Liver (tissue), 9 donors: ENCODE results near the gene UAP1. TPM values are rescaled to one million over a fixed set of nuclear protein-coding genes. Genes with fewer than 3 reads are reported as not detected.
A peak's percentile ranks its signal among the peaks of the same experiment; 100 is the strongest.

ENCODE experiments used
- DNase-seq: peaks from one replicate; pipeline ENCODE4 v3.0.0-alpha.2; 2017; ENCODE audit warnings: low spot score
- H3K27ac ChIP-seq, 2 donors: one replicate each; pipeline ENCODE4 v1.7.0; 2013; ENCODE audit warnings: inconsistent platforms in 2 of 2, low read length in 2 of 2, control low read depth in 1 of 2, low read depth in 1 of 2, mild to moderate bottlenecking in 1 of 2
- H3K27me3 ChIP-seq, 4 donors: one replicate each; pipeline versions ENCODE4 v1.6.1 to v1.7.0; 2013; ENCODE audit warnings: low read length in 3 of 4, inconsistent platforms in 1 of 4, mild to moderate bottlenecking in 1 of 4, moderate library complexity in 1 of 4; ENCODE audit not compliant: control insufficient read depth in 4 of 4, insufficient read depth in 4 of 4
- H3K36me3 ChIP-seq, 4 donors: one replicate each; pipeline versions ENCODE4 v1.6.1 to v1.7.0; 2013; ENCODE audit warnings: low read length in 3 of 4, mild to moderate bottlenecking in 3 of 4, low read depth in 1 of 4, moderate library complexity in 1 of 4; ENCODE audit not compliant: control insufficient read depth in 4 of 4, insufficient read depth in 3 of 4
- H3K4me1 ChIP-seq, 4 donors: one replicate each; pipeline versions ENCODE4 v1.6.1 to v1.7.0; 2013; ENCODE audit warnings: low read length in 3 of 4, mild to moderate bottlenecking in 3 of 4, moderate library complexity in 1 of 4; ENCODE audit not compliant: control insufficient read depth in 4 of 4, insufficient read depth in 4 of 4
- H3K4me3 ChIP-seq, 3 donors: one replicate each; pipeline versions ENCODE4 v1.6.1 to v1.7.0; 2013; ENCODE audit warnings: low read length in 3 of 3, control low read depth in 1 of 3, low read depth in 1 of 3, mild to moderate bottlenecking in 1 of 3
- H3K9ac ChIP-seq, 2 donors: one replicate each; pipeline ENCODE4 v1.7.0; 2013; ENCODE audit warnings: low read length in 2 of 2, mild to moderate bottlenecking in 2 of 2, moderate library complexity in 2 of 2, control low read depth in 1 of 2, low read depth in 1 of 2
- H3K9me3 ChIP-seq, 4 donors: one replicate each; pipeline versions ENCODE4 v1.6.1 to v1.7.0; 2013; ENCODE audit warnings: low read length in 3 of 4; ENCODE audit not compliant: control insufficient read depth in 4 of 4
- ATF3 ChIP-seq: IDR thresholded peaks from 2 replicates; pipeline ENCODE4 v1.6.1; 2016; ENCODE audit warnings: antibody characterized with exemption
- FOXA2 ChIP-seq: IDR thresholded peaks from 2 replicates; pipeline ENCODE4 v1.6.1; 2016; ENCODE audit warnings: antibody characterized with exemption
- HNF4A ChIP-seq, 2 donors: conservative IDR thresholded peaks; 2 replicates each; pipeline ENCODE4 v1.6.1; 2016; ENCODE audit warnings: antibody characterized with exemption in 2 of 2, mild to moderate bottlenecking in 2 of 2
- JUND ChIP-seq, 2 donors: IDR thresholded peaks; 2 replicates each; pipeline ENCODE4 v1.6.1; 2016; ENCODE audit warnings: antibody characterized with exemption in 2 of 2
- RAD21 ChIP-seq, 2 donors: IDR thresholded peaks; 2 replicates each; pipeline ENCODE4 v1.6.1; 2016; ENCODE audit warnings: antibody characterized with exemption in 2 of 2, mild to moderate bottlenecking in 2 of 2
- SP1 ChIP-seq: IDR thresholded peaks from 2 replicates; pipeline ENCODE4 v1.6.1; 2018; ENCODE audit warnings: antibody characterized with exemption, mild to moderate bottlenecking
- TAF1 ChIP-seq: conservative IDR thresholded peaks from 2 replicates; pipeline ENCODE4 v1.6.1; 2016; ENCODE audit warnings: antibody characterized with exemption, mild to moderate bottlenecking
- YY1 ChIP-seq: IDR thresholded peaks from 2 replicates; pipeline ENCODE4 v1.6.1; 2016; ENCODE audit warnings: antibody characterized with exemption, mild to moderate bottlenecking
- WGBS: extraction: QIAGEN DNeasy Blood & Tissue Kit; methylation state at CpG from one replicate; pipeline ENCODE4 v1.1.7; 2013; 5-methylcytosine and 5-hydroxymethylcytosine counted together
- polyA plus RNA-seq, 2 donors: library from polyadenylated mRNA; stranded (reverse) in 1 of 2; unstranded in 1 of 2; fragments of 200-250 nt in 1 of 2; fragments of >200 nt in 1 of 2; fragmentation: Nextera tagmentation in 1 of 2; extraction: Ambion mirVana in 1 of 2; gene quantifications; one replicate each; pipeline versions ENCODE4 v1.2.1 to v1.2.3, GENCODE V29; 2013 to 2015
- total RNA-seq, 2 donors: library from RNA; depleted of rRNA; stranded (reverse); fragments of >200 nt; gene quantifications; one replicate each; pipeline ENCODE4 v1.2.3, GENCODE V29; 2014
- TF ChIP-seq, protein P1 (sequence below): IDR thresholded peaks from 2 replicates; pipeline ENCODE4 v1.6.1; 2016; ENCODE audit warnings: antibody characterized with exemption, mild to moderate bottlenecking
- donor health status: healthy.
- donor health status: healthy.
- donor health status: healthy.
- donor health status: healthy.
- donor health status: healthy.

The UAP1 gene
- total and polyA plus RNA-seq, 4 donors: 28.9 to 120 (median 51.7) TPM

DNA sequence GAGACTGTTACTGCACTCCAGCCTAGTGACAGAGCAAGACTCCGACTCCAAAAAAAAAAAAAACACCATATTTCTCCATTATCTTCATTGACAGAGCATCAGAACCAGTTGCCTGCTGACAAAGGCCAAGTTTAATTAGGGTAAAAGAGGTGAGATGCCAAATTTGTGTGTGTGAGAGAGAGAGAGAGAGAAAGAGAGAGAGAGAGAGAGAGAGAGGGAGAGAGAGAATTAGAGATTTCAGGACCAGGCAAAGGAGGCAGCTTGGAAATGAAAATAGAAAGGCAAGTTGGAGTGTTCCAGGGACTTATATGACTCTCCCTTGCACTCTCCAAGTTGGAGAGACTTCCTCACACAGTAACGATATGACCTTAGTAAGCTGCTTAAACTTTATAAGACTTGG, 24.3 kb upstream of the UAP1 start:
- H3K4me3 ChIP-seq: no peak overlapping the region
- no peaks in the 10 kb centered on the region for H3K9me3 ChIP-seq
- H3K36me3 ChIP-seq: no peaks in the 10 kb centered on the region
- no peak overlapping the region for H3K9ac ChIP-seq
- no peaks in the 10 kb centered on the region for H3K4me1 ChIP-seq
- no peak for DNase-seq
- TF ChIP-seq TAF1 (no peak), SP1 (no peak)
- WGBS: 89% methylated on average over 2 of the region's 2 CpGs
- no peaks in the 10 kb centered on the region for H3K27me3 ChIP-seq
- H3K27ac ChIP-seq: no peak overlapping the region

DNA sequence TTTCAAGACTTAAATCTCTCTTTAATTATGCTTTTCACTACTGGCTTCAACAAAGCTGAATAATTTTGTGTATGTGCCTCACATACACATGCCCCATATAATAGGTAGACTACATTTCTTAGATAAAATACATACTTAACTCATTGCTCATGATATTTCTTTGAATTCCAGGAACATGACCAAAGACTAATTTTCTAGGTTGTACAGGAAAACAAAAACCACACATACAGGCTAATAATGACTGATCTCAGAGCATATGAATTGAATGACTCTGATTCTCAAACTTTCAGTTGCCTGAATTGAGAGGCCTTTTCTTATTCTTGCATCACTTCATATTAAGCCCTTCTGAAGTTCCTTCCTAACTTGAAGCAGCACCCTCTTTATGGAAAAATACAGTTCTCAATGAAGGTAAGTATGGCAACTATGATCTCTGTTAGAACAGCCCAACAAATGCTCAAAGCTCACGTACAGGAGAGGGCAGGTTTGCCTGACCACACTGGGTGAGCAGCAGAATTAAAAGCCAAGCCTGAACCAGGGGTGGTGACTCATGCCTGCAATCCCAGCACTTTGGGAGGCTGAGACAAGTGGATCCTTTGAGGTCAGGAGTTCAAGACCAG, 22.6 kb upstream of the UAP1 start:
- DNase-seq: no peak
- H3K27me3 ChIP-seq: no peaks in the 10 kb centered on the region
- peaks cover 0 to 1% (median 0%) of the 10 kb centered on the region in 4 donors for H3K9me3 ChIP-seq
- TF ChIP-seq FOXA2: no peak
- TF ChIP-seq TAF1: no peak
- TF ChIP-seq JUND (IDR thresholded peaks at IDR 0.05): no peak
- no peak overlapping the region for H3K27ac ChIP-seq
- no peaks in the 10 kb centered on the region for H3K4me1 ChIP-seq
- WGBS: 91% methylated on average over 1 of the region's 1 CpG
- H3K9ac ChIP-seq: no peak overlapping the region
- H3K36me3 ChIP-seq: no peaks in the 10 kb centered on the region
- H3K4me3 ChIP-seq: no peak overlapping the region

- H3K36me3 ChIP-seq: no peaks in the 10 kb centered on the region
- no peaks in the 10 kb centered on the region for H3K27me3 ChIP-seq
- H3K4me3 ChIP-seq: no peak overlapping the region
- no peak overlapping the region for H3K9ac ChIP-seq
- DNase-seq: no peak
- WGBS: 72% methylated on average over 5 of the region's 5 CpGs
- H3K27ac ChIP-seq: no peak overlapping the region
- TF ChIP-seq HNF4A (conservative IDR thresholded peaks at IDR 0.05) (peak in 1 of 2 donors; percentile 27), ATF3 (no peak)
- H3K9me3 ChIP-seq: peaks cover 0 to 1% (median 0%) of the 10 kb centered on the region in 4 donors
- H3K4me1 ChIP-seq: no peaks in the 10 kb centered on the region
Observed at GRCh38 chr1:162541619-162542141, 19.8 kb upstream of the UAP1 start.

DNA sequence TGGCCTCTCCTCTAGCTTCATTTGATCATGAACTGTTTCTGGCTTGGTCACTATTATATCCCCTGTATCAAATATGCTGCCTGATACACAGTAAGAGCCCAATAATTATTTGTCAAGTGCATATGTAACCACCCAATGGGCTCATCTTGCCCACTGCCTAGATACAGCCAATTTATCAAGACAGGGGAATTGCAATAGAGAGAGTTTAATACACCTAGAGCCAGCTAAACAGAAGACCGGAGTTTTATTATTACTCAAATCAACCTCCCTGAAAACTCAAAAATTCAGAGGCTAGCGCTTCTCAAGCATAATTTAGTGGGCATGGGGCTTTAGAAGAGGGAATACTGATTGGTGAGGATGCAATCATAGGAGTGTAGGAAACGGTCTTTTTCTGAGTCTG, 18.3 kb upstream of the UAP1 start:
- Histone ChIP-seq H3K27ac (no peak overlapping the region), H3K27me3 (no peaks in the 10 kb centered on the region), H3K9me3 (peaks cover 0 to 1% (median 0%) of the 10 kb centered on the region in 4 donors), H3K4me3 (no peak overlapping the region), H3K36me3 (no peaks in the 10 kb centered on the region), H3K4me1 (no peaks in the 10 kb centered on the region), H3K9ac (no peak overlapping the region)
- DNase-seq: no peak
- WGBS: 96% methylated on average over 3 of the region's 3 CpGs
- TF ChIP-seq, protein P1, sequence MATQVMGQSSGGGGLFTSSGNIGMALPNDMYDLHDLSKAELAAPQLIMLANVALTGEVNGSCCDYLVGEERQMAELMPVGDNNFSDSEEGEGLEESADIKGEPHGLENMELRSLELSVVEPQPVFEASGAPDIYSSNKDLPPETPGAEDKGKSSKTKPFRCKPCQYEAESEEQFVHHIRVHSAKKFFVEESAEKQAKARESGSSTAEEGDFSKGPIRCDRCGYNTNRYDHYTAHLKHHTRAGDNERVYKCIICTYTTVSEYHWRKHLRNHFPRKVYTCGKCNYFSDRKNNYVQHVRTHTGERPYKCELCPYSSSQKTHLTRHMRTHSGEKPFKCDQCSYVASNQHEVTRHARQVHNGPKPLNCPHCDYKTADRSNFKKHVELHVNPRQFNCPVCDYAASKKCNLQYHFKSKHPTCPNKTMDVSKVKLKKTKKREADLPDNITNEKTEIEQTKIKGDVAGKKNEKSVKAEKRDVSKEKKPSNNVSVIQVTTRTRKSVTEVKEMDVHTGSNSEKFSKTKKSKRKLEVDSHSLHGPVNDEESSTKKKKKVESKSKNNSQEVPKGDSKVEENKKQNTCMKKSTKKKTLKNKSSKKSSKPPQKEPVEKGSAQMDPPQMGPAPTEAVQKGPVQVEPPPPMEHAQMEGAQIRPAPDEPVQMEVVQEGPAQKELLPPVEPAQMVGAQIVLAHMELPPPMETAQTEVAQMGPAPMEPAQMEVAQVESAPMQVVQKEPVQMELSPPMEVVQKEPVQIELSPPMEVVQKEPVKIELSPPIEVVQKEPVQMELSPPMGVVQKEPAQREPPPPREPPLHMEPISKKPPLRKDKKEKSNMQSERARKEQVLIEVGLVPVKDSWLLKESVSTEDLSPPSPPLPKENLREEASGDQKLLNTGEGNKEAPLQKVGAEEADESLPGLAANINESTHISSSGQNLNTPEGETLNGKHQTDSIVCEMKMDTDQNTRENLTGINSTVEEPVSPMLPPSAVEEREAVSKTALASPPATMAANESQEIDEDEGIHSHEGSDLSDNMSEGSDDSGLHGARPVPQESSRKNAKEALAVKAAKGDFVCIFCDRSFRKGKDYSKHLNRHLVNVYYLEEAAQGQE: no peak
- no peak for TF ChIP-seq YY1
- TF ChIP-seq TAF1: no peak
- no peak for TF ChIP-seq RAD21 (IDR thresholded peaks at IDR 0.05)
- TF ChIP-seq SP1: no peak
